GM15510 (cell line): ENCODE results near the gene GNB1.

ENCODE experiments used
- POLR2A ChIP-seq: IDR thresholded peaks from 3 replicates; pipeline ENCODE4 v1.6.1; 2011; ENCODE audit warnings: borderline replicate concordance; ENCODE audit not compliant: insufficient read length; ENCODE audit errors: extremely low read depth

Gene GNB1

DNA sequence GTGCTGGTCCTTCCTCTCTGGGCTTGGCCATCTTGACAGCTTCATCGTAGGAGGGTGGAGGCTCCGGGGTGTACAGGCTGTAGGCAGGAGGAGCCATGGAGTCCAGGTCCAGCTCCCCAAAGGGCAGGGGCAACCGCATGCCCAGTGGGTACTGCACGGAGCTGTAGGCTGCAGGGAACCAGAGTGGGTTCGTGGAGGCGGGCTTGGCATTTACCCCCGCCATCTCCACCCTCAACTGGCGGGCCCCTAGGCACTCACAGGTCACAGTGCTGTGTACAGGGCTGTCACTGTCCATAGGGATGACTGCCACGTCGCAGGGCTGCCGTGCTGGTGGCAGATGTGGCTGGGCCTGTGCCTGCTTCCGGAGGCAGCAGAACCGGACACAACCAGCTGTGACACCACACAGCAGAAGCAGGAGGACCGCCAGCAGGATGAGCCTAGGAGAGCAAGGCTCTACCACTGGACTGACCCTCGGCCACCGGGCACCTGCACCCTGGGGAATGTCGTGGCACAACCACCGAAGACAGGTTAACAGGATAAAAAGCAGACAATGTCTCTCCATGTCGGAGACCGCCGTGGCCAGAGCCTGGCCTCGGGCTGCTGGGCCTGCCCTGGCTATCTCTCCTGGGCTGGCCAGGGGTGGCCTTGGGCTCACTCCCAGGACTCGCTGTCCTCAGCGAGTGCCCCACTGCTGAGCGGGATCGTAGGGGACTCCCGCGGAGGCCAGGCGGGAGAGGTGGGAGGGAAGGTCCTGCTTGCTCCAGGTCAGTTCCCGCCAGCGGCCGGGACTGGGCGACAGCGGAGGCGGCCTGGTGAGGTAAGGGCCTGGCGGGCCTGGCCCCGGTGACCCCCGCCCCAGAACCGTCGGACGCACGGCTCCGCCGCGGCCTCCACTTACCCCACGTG is 27.4 kb upstream of the GNB1 start:
- no peak for TF ChIP-seq POLR2A

- no peak for TF ChIP-seq POLR2A
Observed at GRCh38 chr1:1917304-1917976, 26.6 kb upstream of the GNB1 start.

GRCh38 chr1:1916851-1917251 is 26.0 kb upstream of the GNB1 start:
- no peak for TF ChIP-seq POLR2A

DNA sequence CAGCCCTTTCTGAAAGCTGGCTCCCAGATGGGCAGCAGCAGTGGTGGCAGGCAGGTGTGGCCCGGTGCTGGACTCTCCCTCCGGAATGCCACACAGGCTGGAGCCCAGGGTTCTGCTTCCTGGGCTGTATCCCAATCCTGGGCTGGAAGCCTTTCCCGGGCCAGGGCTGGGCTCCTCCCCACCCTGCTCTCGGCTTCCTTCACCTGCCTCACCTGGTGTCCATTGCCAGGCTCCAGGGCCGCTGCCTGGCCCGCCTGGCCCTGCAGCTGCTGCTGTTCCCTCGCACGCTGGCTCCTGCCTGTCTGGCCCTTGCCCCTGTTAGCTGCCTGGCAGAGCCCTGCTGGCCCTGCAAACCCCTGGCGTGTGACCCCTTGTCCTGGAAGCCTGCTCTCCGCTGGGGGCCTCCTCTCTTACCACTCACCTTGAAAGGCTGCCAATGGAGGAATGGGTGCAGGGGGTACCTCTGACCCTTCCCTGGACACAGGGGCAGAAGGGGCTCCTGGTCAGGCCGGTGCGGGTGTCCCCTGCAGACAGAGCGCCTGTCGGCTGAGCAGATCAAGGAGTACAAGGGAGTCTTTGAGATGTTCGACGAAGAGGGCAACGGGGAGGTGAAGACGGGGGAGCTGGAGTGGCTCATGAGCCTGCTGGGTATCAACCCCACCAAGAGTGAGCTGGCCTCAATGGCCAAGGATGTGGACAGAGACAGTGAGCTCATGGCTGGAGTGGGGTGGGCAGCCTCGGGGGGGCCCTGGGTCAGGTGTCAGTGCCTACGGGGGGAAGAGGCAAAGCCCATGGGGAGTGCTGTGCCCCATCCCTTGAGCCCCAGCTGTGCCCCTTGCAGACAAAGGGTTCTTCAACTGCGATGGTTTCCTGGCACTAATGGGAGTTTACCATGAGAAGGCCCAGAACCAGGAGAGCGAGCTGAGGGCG is 25.3 kb upstream of the GNB1 start:
- no peak for TF ChIP-seq POLR2A

DNA sequence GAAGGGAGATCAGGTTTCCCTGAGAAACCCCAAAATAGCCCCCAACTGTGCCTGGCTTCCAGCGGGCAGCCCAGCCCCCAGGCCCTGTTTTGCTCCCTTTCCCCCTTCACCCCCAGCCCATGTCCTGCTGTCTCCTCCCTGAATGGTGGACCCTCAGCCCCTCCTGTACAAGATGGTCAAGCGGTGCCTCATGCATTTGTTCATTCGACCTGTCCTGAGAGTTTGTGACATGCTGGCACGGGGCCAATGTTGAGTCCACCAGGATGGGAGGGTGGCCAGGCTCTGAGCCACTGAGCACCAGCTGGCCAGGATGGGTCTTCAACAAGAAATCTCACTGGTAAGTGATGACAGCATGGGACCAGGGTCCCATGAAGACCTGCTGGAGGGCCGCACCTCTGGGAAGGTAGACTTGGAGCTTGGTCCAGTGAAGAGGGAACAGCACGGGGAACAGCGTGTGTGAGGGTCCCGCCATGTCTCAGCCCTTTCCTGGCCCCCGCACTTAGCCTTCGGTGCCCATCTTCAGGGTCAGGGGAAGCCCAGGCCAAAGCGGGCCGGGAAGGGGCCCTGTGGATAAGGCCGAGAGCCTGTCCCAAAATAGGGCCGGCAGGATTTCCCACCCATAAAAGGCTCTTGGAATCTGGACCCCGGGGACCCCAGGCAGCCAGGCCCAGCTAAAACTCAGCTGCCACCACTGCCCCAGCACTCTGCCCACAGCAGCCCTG is 24.2 kb upstream of the GNB1 start, which contains the start of gene CALML6:
TSS of gene CALML6 (plus strand) at position 290 of the 722 bp plus-strand sequence. CDS start at position 311, 21 bp downstream.
- TF ChIP-seq POLR2A = no peak

GRCh38 chr1:1914101-1914970 is 23.4 kb upstream of the GNB1 start:
- no peak for TF ChIP-seq POLR2A

DNA sequence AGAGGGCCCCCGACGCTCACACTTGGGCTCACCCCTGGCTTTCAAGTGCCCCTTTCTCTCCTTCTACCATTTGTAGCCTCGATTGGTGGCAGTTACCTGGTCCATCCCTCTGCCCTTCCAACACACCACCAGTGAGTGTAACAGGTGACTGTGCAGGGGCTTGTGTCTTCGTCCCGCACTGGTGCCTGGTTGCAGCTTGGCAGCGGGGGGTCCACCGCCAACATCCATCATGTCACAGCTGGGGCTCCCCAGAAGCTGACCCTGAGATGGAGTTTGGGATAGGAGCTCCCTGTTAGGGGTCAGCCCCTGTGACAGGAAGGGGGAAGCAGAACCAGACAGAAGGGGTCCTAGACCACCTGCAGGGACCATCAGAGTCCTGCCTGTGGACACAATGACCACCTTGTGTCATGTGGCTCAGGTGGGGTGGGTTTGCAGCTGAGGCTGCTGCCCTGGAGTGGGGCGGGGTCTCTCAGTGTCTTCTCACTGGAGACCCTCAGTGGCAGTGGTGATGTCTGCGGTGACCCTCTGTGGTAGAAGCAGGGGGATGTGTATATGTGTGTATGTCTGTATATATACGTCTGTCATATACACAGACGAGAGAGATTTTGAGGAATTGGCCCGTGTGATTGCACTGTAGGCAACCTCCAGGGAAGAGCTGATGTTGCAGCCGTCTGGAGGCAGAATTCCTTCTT is 20.6 kb upstream of the GNB1 start:
- TF ChIP-seq POLR2A = no peak

DNA sequence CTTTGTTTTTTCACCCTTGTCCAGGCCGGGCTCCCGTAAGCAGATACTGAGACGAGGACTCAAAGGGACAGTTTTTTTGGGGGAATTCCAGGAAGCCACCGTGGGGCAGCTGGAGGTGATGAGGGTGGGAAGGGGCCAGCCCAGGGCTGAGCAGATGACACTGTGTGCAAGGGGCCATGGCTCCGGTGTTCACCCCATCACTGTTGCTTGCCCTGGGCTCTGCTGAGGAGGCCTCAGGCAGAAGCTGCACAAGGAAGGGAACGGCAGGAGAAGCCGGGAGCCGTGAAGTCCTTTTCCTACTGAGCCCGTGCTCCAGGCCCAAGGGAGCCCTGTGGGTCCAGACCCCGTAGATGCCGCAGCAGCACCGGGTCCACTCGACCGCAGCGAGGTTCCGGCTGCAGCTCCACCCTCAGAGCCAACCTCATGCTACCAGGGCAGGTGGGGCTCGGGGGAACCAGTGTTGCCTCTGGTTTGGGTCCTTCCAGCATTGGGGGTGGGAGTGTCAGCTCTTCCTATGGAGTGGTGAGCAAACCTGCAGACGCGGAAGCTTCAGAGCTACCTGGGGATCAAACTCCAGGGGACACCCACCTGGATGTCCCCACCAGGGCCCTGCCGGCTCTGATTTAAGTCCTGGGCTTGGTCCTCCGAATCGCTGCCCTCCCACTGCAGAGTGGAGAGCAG is 19.9 kb upstream of the GNB1 start:
- TF ChIP-seq POLR2A = no peak

DNA sequence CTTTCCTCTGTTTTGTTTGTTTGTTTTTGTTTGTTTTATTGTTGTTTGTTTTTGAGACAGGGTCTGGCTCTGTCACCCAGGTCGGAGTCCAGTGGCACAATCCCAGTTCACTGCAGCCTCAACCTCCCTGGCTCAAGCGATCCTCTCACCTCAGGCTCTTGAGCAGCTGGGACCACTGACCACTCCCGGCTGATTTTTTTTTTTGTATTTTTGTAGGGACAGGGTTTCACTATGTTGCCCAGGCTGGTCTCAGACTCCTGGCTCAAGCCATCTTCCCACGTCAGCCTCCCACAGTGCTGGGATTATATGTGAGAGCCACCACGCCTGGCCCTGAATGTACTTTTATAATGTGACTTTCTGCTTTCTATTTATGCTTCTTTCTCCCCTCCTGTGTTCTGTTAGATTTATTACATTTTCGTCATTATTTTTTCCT is 19.2 kb upstream of the GNB1 start:
- no peak for TF ChIP-seq POLR2A

DNA sequence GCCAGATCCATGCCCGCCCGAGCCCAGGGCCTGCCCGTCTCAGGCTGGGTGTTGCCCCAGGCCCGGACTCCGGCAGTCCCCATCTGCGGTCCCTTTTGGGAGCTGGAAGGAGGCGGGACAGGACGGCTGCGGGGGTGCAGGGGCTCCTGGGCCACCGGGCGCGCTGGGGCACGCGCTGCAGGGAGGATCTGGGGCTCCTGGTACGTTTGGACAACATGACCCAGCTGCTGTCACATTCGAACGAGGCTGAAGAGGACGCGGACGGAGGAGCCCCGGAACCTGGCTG is 17.6 kb upstream of the GNB1 start:
- TF ChIP-seq POLR2A = no peak

GRCh38 chr1:1907098-1907736 is 16.3 kb upstream of the GNB1 start:
- TF ChIP-seq POLR2A = no peak
